ENCODE data around the gene AEBP1.

Gene AEBP1

DNA sequence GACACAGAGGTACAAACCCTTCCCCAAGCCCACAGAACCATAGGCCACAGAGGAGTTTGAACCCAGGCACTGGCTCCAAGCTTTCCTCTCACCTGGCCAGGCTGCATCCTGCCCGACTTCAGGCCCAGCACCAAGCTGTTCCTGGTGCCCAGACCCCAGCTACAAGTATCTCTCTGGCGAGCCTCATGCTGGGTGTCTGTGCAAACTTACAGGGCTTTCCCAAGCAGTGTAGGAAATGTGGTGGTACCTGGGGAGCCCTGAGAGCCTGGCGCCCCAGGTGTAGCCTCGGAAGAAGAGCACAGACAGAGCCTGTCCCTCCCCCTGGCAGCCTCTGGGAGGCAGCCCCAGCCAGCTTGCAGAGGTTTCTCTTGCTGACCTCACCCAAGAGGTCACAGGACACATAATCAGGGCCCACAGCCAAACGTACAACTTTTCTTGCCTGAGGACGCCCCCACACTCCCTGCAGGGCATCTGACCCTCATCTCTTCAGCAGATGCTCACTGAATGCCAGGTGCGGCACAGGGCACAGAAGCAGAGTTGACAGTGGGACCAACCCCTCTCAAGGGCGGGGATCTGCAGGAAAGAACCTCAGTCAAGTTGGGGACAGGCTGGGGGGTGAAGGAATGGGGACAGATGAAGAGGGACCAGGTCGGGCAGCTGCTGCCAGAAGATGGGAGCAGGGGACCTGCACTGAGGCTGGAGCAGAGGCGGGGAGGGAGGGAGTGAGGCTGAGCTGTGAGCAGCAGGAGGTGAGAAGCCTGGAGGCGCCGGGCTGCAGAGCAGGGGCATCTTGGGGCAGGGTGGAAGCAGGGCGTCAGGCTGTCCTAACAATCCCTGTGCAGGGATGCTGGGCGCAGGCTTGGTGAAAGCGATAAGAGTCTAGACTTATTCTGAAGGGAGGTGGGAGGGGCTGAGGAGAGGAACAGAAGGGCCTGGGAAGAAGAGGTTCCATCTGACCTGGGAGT lies 53.3 kb downstream of the AEBP1 start:
- Histone ChIP-seq H3K9ac (ENCODE audit: low read length) (no peak overlapping the region), H3K4me3 (ENCODE audit: low read depth, low read length) (no peak overlapping the region), H3K4me1 (ENCODE audit: control insufficient read depth, insufficient read depth, low read length) (peaks cover 5% of the 10 kb centered on the region; the same call in 1 of the 2 replicates), H3K27ac (ENCODE audit: low read depth, low read length) (no peak overlapping the region), H3K27me3 (ENCODE audit: control insufficient read depth, insufficient read depth, low read length) (no peaks in the 10 kb centered on the region), H3K9me3 (ENCODE audit: control insufficient read depth, insufficient read depth, low read depth, low read length) (no peaks in the 10 kb centered on the region), H3K36me3 (ENCODE audit: control insufficient read depth, insufficient read depth, low read length) (no peaks in the 10 kb centered on the region)

GRCh38 chr7:44158096-44158872 lies 54.1 kb downstream of the AEBP1 start:
- Histone ChIP-seq H3K4me1 (ENCODE audit: control insufficient read depth, insufficient read depth, low read length) (peaks cover 6% of the 10 kb centered on the region; the same call in 1 of the 2 replicates), H3K27ac (ENCODE audit: low read depth, low read length) (no peak overlapping the region), H3K36me3 (ENCODE audit: control insufficient read depth, insufficient read depth, low read length) (no peaks in the 10 kb centered on the region), H3K4me3 (ENCODE audit: low read depth, low read length) (no peak overlapping the region), H3K9ac (ENCODE audit: low read length) (no peak overlapping the region), H3K27me3 (ENCODE audit: control insufficient read depth, insufficient read depth, low read length) (no peaks in the 10 kb centered on the region), H3K9me3 (ENCODE audit: control insufficient read depth, insufficient read depth, low read depth, low read length) (no peaks in the 10 kb centered on the region)

GRCh38 chr7:44158873-44159631 lies 54.9 kb downstream of the AEBP1 start:
- no peaks in the 10 kb centered on the region for H3K27me3 ChIP-seq (ENCODE audit: control insufficient read depth, insufficient read depth, low read length)
- no peaks in the 10 kb centered on the region for H3K9me3 ChIP-seq (ENCODE audit: control insufficient read depth, insufficient read depth, low read depth, low read length)

DNA sequence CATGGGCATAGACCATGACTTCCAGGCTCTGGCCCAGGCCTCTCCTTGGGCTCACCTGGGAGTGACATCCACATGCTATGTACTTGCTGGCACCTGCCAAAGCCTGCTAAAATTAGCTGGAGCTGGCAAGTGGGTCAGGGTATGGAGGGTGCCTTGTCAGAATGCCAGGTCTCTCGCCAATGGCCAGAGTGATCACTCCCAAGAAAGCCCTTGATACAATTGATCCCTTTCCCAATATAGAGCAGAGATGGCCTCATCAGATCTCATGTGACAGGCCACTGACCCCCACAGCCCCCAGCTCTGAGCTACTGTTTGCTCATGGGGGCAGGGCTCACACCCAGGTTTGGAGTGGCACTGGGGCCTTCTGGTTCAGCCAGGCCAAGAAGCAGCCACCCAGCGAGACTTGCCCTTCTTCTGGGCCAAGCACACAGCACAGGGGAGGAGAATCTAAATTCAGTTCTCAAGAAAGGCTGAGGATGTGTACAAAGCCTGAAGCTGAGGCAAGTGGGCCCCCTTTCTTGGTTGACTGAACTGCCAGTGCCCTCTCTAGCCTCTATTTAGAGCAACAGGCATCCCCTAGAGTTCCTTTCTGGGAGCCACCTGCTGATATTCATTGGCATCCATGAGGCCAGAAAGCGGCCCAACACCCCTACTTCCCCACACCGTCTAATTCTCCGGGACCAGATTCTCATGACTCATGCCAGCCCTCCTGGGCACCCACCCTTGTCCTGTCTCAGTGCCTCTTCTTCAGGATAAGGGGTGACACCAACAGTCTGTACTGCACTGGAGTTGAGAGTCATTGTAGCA lies 55.9 kb downstream of the AEBP1 start:
- Histone ChIP-seq H3K9ac (ENCODE audit: low read length) (no peak overlapping the region), H3K4me1 (ENCODE audit: control insufficient read depth, insufficient read depth, low read length) (peaks cover 11% of the 10 kb centered on the region), H3K4me3 (ENCODE audit: low read depth, low read length) (no peak overlapping the region), H3K27ac (ENCODE audit: low read depth, low read length) (no peak overlapping the region), H3K36me3 (ENCODE audit: control insufficient read depth, insufficient read depth, low read length) (no peaks in the 10 kb centered on the region), H3K9me3 (ENCODE audit: control insufficient read depth, insufficient read depth, low read depth, low read length) (no peaks in the 10 kb centered on the region), H3K27me3 (ENCODE audit: control insufficient read depth, insufficient read depth, low read length) (no peaks in the 10 kb centered on the region)

More at GRCh38 chr7:44158873-44159631, 54.9 kb downstream of the AEBP1 start:
- Histone ChIP-seq H3K9ac (ENCODE audit: low read length) (no peak overlapping the region), H3K36me3 (ENCODE audit: control insufficient read depth, insufficient read depth, low read length) (no peaks in the 10 kb centered on the region), H3K4me1 (ENCODE audit: control insufficient read depth, insufficient read depth, low read length) (peaks cover 11% of the 10 kb centered on the region), H3K4me3 (ENCODE audit: low read depth, low read length) (no peak overlapping the region), H3K27ac (ENCODE audit: low read depth, low read length) (no peak overlapping the region)

DNA sequence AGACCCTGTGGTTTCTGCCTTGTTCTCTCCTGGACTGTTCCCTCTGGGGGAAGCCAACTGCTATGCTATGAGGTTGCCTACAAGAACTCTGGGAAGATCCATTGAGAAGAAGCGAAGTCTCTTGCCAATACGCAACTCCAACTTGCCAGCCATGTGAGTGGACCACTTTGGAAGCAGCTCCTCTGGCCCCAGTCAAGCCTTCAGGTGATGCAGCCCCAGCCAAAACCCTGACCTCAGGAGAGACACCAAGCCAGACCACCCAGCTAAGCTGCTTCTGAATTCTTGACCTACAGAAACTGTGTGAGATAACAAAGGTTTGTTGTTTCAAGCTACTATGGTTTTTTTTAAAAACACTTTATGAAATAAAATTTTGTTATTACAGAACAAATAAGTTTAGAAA lies 57.2 kb downstream of the AEBP1 start:
- H3K9ac ChIP-seq (ENCODE audit: low read length), result no peak overlapping the region
- no peaks in the 10 kb centered on the region for H3K36me3 ChIP-seq (ENCODE audit: control insufficient read depth, insufficient read depth, low read length)
- no peaks in the 10 kb centered on the region for H3K9me3 ChIP-seq (ENCODE audit: control insufficient read depth, insufficient read depth, low read depth, low read length)
- H3K4me3 ChIP-seq (ENCODE audit: low read depth, low read length), result no peak overlapping the region
- H3K27me3 ChIP-seq (ENCODE audit: control insufficient read depth, insufficient read depth, low read length), result no peaks in the 10 kb centered on the region
- no peak overlapping the region for H3K27ac ChIP-seq (ENCODE audit: low read depth, low read length)
- peaks cover 11% of the 10 kb centered on the region for H3K4me1 ChIP-seq (ENCODE audit: control insufficient read depth, insufficient read depth, low read length)

GRCh38 chr7:44162179-44162578 lies 58.0 kb downstream of the AEBP1 start:
- peaks cover 11% of the 10 kb centered on the region for H3K4me1 ChIP-seq (ENCODE audit: control insufficient read depth, insufficient read depth, low read length)
- no peaks in the 10 kb centered on the region for H3K9me3 ChIP-seq (ENCODE audit: control insufficient read depth, insufficient read depth, low read depth, low read length)
- H3K4me3 ChIP-seq (ENCODE audit: low read depth, low read length), result no peak overlapping the region
- no peaks in the 10 kb centered on the region for H3K36me3 ChIP-seq (ENCODE audit: control insufficient read depth, insufficient read depth, low read length)
- H3K27ac ChIP-seq (ENCODE audit: low read depth, low read length), result no peak overlapping the region
- no peak overlapping the region for H3K9ac ChIP-seq (ENCODE audit: low read length)
- H3K27me3 ChIP-seq (ENCODE audit: control insufficient read depth, insufficient read depth, low read length), result no peaks in the 10 kb centered on the region

DNA sequence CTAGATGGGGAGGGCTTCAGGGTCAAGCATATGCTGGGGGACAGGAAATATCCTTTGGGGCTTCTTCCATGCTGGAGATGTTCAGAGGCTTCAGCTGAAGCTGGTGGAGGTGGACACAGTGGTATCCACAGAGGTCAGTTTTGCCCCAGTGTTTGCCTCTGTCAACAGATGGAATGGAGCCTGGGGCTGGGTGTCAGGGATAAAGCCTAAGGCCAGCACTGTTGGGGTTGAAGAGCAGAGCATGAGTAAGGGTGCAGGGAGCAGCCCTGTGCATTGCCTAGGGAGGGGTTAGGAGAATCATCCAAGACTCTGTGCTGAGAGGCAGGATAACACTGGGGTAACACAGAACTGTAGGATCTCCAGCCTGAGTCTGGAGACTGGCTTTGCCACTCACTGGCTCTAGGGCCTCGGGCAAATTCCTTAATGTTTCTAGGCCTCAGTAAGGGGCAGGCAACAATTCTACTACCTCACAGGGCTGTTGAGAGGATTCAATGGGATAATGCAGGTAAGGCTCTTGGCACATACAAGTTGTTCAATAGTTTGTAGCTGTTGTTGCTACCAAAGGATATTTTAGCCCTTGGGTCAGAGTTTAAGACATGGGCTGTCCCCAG lies 58.7 kb downstream of the AEBP1 start:
- H3K36me3 ChIP-seq (ENCODE audit: control insufficient read depth, insufficient read depth, low read length), result no peaks in the 10 kb centered on the region
- H3K9ac ChIP-seq (ENCODE audit: low read length), result no peak overlapping the region
- H3K27me3 ChIP-seq (ENCODE audit: control insufficient read depth, insufficient read depth, low read length), result no peaks in the 10 kb centered on the region
- H3K27ac ChIP-seq (ENCODE audit: low read depth, low read length), result no peak overlapping the region
- H3K4me1 ChIP-seq (ENCODE audit: control insufficient read depth, insufficient read depth, low read length), result peaks cover 6% of the 10 kb centered on the region
- H3K9me3 ChIP-seq (ENCODE audit: control insufficient read depth, insufficient read depth, low read depth, low read length), result no peaks in the 10 kb centered on the region
- H3K4me3 ChIP-seq (ENCODE audit: low read depth, low read length), result no peak overlapping the region

DNA sequence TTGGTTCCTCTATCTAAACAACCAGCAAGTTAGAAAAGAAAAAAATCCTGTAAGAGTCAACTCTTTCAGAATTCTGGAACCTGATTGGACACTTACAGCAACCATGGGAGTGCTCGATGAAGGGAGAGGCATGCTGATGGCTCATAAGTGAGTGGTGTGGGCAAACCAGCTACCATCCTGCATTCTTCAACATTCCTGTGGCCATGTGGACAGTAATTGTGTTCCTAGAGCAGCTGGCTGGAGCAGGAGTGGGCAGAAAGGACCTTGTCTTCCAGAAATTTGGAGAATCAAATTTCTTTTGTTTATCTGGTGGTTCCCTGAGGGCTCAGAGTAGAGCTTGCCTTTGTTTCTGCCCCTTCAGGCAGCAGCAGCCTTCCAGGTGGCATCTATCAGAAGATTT lies 59.4 kb downstream of the AEBP1 start:
- Histone ChIP-seq H3K4me1 (ENCODE audit: control insufficient read depth, insufficient read depth, low read length) (peaks cover 6% of the 10 kb centered on the region), H3K27ac (ENCODE audit: low read depth, low read length) (no peak overlapping the region), H3K9me3 (ENCODE audit: control insufficient read depth, insufficient read depth, low read depth, low read length) (no peaks in the 10 kb centered on the region), H3K27me3 (ENCODE audit: control insufficient read depth, insufficient read depth, low read length) (no peaks in the 10 kb centered on the region), H3K9ac (ENCODE audit: low read length) (no peak overlapping the region), H3K36me3 (ENCODE audit: control insufficient read depth, insufficient read depth, low read length) (no peaks in the 10 kb centered on the region), H3K4me3 (ENCODE audit: low read depth, low read length) (no peak overlapping the region)
